Tibial nerve (tissue), 4 donors: ENCODE results near the gene ELP5. TPM values are rescaled to one million over a fixed set of nuclear protein-coding genes. Genes with fewer than 3 reads are reported as not detected.

ENCODE experiments used
- DNase-seq, 2 donors: peaks; one replicate each; pipeline ENCODE4 v3.0.0-alpha.2; 2019; ENCODE audit warnings: low spot score in 2 of 2
- H3K27ac ChIP-seq, 4 donors: fragments of 200-600 bp; sonication (generic) in 3 of 4; one replicate each; pipeline ENCODE4 v1.5.1; 2017 to 2019; ENCODE audit warnings: mild to moderate bottlenecking in 1 of 4
- H3K27me3 ChIP-seq, 2 donors: fragments of 200-600 bp; sonication (generic) in 1 of 2; one replicate each; pipeline versions ENCODE4 v1.5.1 to v1.6.0; 2017 to 2019
- H3K36me3 ChIP-seq, 3 donors: fragments of 200-600 bp; sonication (generic); one replicate each; pipeline ENCODE4 v1.5.1; 2018 to 2019
- H3K4me1 ChIP-seq, 4 donors: fragments of 200-600 bp; sonication (generic) in 3 of 4; one replicate each; pipeline ENCODE4 v1.5.1; 2017 to 2019
- H3K4me3 ChIP-seq, 4 donors: fragments of 200-600 bp; sonication (generic) in 3 of 4; one replicate each; pipeline ENCODE4 v1.5.1; 2017 to 2019; ENCODE audit warnings: mild to moderate bottlenecking in 1 of 4, moderate library complexity in 1 of 4
- H3K9me3 ChIP-seq, 4 donors: fragments of 200-600 bp; sonication (generic) in 3 of 4; one replicate each; pipeline ENCODE4 v1.5.1; 2017 to 2019
- EP300 ChIP-seq, 2 donors: sonication (generic); formaldehyde crosslinking; IDR thresholded peaks; one replicate each; pipeline ENCODE4 v1.6.1; 2017; ENCODE audit warnings: antibody characterized with exemption in 2 of 2, mild to moderate bottlenecking in 1 of 2
- POLR2A ChIP-seq, 2 donors: fragments of 450-650 bp; IDR thresholded peaks; one replicate each; pipeline ENCODE4 v1.6.1; 2017; ENCODE audit warnings: antibody characterized with exemption in 2 of 2, mild to moderate bottlenecking in 2 of 2, moderate library complexity in 2 of 2
- WGBS, 2 donors: methylation state at CpG; one replicate each; pipeline ENCODE4 v1.1.5; 2018; 5-methylcytosine and 5-hydroxymethylcytosine counted together
- total RNA-seq, 4 donors: library from RNA; depleted of rRNA; stranded (reverse); fragments of >200 nt; gene quantifications; one replicate each; pipeline ENCODE4 v1.1.0, GENCODE V29; 2016
- TF ChIP-seq, protein P1 (sequence below), 5 experiments: fragments of 200-600 bp in 3 of 5; fragments of 450-650 bp in 2 of 5; sonication (generic) in 3 of 5; IDR thresholded peaks; one replicate each; pipeline ENCODE4 v1.5.1; 2016 to 2019; ENCODE audit warnings: antibody characterized with exemption in 5 of 5, mild to moderate bottlenecking in 3 of 5, moderate library complexity in 2 of 5

The ELP5 gene
- total RNA-seq, 4 donors from 2014 or later = 21.9 to 28.7 (median 25.0) TPM

DNA sequence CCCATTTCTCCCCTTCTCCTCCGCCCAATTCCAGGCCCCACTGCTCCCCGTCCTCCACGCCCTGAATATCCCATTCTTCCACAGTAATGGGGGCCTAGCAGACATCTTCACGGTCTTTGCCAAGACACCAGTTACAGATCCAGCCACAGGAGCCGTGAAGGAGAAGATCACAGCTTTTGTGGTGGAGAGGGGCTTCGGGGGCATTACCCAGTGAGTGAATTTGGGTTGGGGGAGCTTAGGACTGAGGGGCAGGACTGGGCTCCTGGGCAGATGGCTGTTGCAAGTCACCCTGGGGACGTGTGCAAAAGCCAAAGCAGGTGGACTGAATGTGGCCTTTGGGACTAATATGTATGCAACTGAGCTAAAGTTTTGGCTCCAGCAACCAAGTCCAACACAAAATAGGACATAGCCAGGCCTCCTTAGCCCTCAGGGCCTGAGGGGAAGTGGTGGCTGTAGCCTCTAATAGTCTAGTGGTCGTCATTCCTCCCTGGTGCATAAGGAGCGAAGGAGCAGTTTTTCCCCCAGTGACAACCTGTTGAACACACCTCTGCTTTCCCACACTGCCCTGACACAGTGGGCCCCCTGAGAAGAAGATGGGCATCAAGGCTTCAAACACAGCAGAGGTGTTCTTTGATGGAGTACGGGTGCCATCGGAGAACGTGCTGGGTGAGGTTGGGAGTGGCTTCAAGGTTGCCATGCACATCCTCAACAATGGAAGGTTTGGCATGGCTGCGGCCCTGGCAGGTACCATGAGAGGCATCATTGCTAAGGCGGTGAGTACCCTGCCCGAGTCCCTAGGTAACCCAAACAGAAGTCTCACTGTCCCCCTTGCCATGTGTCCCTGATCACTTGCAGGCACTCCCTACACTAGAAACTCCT, 29.7 kb upstream of the ELP5 start:
- DNase-seq = no peak
- H3K27me3 ChIP-seq = no peaks in the 10 kb centered on the region
- 69 to 72% methylated on average over 15 of the region's 15 CpGs for WGBS, 2 donors
- no peaks in the 10 kb centered on the region for H3K9me3 ChIP-seq
- H3K27ac ChIP-seq = peak overlapping the region in 1 of 4 donors; percentile 98
- H3K4me3 ChIP-seq = no peak overlapping the region
- peaks cover 3 to 58% (median 15%) of the 10 kb centered on the region in 3 donors for H3K36me3 ChIP-seq
- H3K4me1 ChIP-seq = peaks cover 0 to 43% (median 23%) of the 10 kb centered on the region in 4 donors
- TF ChIP-seq, protein P1, sequence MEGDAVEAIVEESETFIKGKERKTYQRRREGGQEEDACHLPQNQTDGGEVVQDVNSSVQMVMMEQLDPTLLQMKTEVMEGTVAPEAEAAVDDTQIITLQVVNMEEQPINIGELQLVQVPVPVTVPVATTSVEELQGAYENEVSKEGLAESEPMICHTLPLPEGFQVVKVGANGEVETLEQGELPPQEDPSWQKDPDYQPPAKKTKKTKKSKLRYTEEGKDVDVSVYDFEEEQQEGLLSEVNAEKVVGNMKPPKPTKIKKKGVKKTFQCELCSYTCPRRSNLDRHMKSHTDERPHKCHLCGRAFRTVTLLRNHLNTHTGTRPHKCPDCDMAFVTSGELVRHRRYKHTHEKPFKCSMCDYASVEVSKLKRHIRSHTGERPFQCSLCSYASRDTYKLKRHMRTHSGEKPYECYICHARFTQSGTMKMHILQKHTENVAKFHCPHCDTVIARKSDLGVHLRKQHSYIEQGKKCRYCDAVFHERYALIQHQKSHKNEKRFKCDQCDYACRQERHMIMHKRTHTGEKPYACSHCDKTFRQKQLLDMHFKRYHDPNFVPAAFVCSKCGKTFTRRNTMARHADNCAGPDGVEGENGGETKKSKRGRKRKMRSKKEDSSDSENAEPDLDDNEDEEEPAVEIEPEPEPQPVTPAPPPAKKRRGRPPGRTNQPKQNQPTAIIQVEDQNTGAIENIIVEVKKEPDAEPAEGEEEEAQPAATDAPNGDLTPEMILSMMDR (IDR thresholded peaks at IDR 0.05) = no peak
- no peak for TF ChIP-seq POLR2A (IDR thresholded peaks at IDR 0.05)
- TF ChIP-seq EP300 (IDR thresholded peaks at IDR 0.05) = no peak

DNA sequence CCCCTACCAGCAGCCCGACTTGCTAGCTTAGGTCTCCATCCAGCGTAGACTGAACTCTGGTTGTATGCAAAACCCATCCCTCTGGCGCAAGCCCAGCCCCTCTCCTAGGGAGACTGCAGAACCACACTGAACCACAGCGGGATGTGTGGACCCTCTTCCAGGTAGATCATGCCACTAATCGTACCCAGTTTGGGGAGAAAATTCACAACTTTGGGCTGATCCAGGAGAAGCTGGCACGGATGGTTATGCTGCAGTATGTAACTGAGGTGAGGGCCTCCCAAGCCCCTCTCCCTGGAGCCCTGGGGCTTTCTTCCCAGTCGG, 29.1 kb upstream of the ELP5 start:
- no peak for DNase-seq
- 63 to 66% methylated on average over 7 of the region's 7 CpGs for WGBS, 2 donors
- no peaks in the 10 kb centered on the region for H3K9me3 ChIP-seq
- no peak overlapping the region for H3K27ac ChIP-seq
- TF ChIP-seq EP300 (IDR thresholded peaks at IDR 0.05) (no peak), POLR2A (IDR thresholded peaks at IDR 0.05) (no peak)
- TF ChIP-seq, protein P1 (IDR thresholded peaks at IDR 0.05) = no peak
- H3K4me3 ChIP-seq = no peak overlapping the region
- peaks cover 0 to 38% (median 21%) of the 10 kb centered on the region in 4 donors for H3K4me1 ChIP-seq
- peaks cover 6 to 64% (median 18%) of the 10 kb centered on the region in 3 donors for H3K36me3 ChIP-seq
- no peaks in the 10 kb centered on the region for H3K27me3 ChIP-seq

- no peak overlapping the region for H3K4me3 ChIP-seq
- peaks cover 6 to 68% (median 18%) of the 10 kb centered on the region in 3 donors for H3K36me3 ChIP-seq
- H3K27me3 ChIP-seq = no peaks in the 10 kb centered on the region
- DNase-seq = no peak
- TF ChIP-seq, protein P1 (IDR thresholded peaks at IDR 0.05) = no peak
- TF ChIP-seq POLR2A (IDR thresholded peaks at IDR 0.05) (no peak), EP300 (IDR thresholded peaks at IDR 0.05) (no peak)
- H3K27ac ChIP-seq = no peak overlapping the region
- no peaks in the 10 kb centered on the region for H3K9me3 ChIP-seq
- H3K4me1 ChIP-seq = peaks cover 0 to 33% (median 19%) of the 10 kb centered on the region in 4 donors
- WGBS, 2 donors = 71 to 76% methylated on average over 4 of the region's 4 CpGs
Measured at GRCh38 chr17:7223375-7223774, 28.6 kb upstream of the ELP5 start.

DNA sequence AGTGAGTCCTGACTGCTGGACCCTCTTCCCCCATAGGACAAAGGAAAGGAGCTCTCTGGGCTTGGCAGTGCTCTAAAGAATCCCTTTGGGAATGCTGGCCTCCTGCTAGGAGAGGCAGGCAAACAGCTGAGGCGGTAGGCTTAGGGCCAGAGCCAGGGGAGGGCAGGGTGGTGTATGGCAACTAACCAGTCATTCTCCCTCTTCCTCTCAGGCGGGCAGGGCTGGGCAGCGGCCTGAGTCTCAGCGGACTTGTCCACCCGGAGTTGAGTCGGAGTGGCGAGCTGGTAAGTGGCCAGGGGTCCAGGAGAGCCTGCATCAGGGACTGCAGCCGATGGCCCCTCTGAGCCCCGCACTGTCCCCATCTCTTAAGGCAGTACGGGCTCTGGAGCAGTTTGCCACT, 27.9 kb upstream of the ELP5 start:
- H3K4me3 ChIP-seq = no peak overlapping the region
- no peaks in the 10 kb centered on the region for H3K27me3 ChIP-seq
- H3K27ac ChIP-seq = no peak overlapping the region
- DNase-seq = no peak
- 60 to 76% methylated on average over 10 of the region's 10 CpGs for WGBS, 2 donors
- TF ChIP-seq, protein P1 (IDR thresholded peaks at IDR 0.05) = no peak
- TF ChIP-seq POLR2A (IDR thresholded peaks at IDR 0.05) (no peak), EP300 (IDR thresholded peaks at IDR 0.05) (no peak)
- H3K9me3 ChIP-seq = no peaks in the 10 kb centered on the region
- H3K4me1 ChIP-seq = peaks cover 0 to 26% (median 15%) of the 10 kb centered on the region in 4 donors
- peaks cover 6 to 76% (median 23%) of the 10 kb centered on the region in 3 donors for H3K36me3 ChIP-seq

DNA sequence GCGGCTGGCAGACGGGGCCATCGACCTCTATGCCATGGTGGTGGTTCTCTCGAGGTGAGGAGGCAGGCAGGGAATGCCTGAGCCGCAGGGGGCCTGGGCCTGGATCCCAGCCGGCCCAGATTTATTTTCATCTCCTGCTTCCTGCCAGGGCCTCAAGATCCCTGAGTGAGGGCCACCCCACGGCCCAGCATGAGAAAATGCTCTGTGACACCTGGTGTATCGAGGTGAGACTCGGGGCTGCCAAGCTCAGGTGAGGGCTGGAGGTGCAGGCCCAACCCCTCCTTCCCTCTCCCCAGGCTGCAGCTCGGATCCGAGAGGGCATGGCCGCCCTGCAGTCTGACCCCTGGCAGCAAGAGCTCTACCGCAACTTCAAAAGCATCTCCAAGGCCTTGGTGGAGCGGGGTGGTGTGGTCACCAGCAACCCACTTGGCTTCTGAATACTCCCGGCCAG, 27.3 kb upstream of the ELP5 start:
- Histone ChIP-seq H3K4me3 (no peak overlapping the region), H3K4me1 (peaks cover 0 to 21% (median 12%) of the 10 kb centered on the region in 4 donors), H3K9me3 (no peaks in the 10 kb centered on the region), H3K36me3 (peaks cover 6 to 81% (median 29%) of the 10 kb centered on the region in 3 donors), H3K27ac (no peak overlapping the region), H3K27me3 (no peaks in the 10 kb centered on the region)
- TF ChIP-seq, protein P1 (IDR thresholded peaks at IDR 0.05) = no peak
- TF ChIP-seq POLR2A (IDR thresholded peaks at IDR 0.05) = no peak
- TF ChIP-seq EP300 (IDR thresholded peaks at IDR 0.05) = no peak
- DNase-seq = no peak
- WGBS, 2 donors = 64 to 75% methylated on average over 6 to 10 of the region's 15 CpGs
